SK-N-MC (cell line): ENCODE results near the gene SLC30A5.

Experiments
- EZH2 ChIP-seq: fragments of 200-600 bp; sonication (generic); IDR thresholded peaks from one replicate; pipeline ENCODE4 v1.6.1; 2017; ENCODE audit warnings: antibody characterized with exemption
- FOXP2 ChIP-seq: optimal IDR thresholded peaks from 2 replicates; pipeline ENCODE3; 2011; ENCODE audit warnings: mild to moderate bottlenecking, moderate library complexity; ENCODE audit not compliant: insufficient read depth; ENCODE audit errors: extremely low read length, control extremely low read depth

DNA sequence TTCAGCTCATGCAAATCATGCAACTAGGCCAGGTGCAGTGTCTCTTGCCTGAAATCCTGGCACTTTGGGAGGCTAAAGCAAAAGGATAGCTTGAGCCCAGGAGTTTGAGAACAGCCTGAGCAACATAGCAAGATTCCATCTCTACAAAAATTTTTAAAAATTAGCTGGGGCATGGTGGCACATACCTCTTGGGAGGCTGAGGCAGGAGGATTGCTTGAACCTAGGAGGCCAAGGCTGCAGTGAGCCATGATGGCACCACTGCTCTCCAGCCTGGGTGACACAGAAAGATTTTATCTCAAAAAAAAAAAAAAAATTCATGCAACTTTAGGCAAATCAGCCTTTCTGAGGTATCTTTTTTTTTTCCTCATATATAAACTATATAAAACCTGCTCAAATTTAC is 37.5 kb downstream of the SLC30A5 start:
- no peak for TF ChIP-seq EZH2
- TF ChIP-seq FOXP2: no peak
